Activated CD8-positive, alpha-beta memory T cell treated with anti-CD3 and anti-CD28 coated beads, Interleukin-2, amount 10 ng/mL, durations not matched to agents 7 days and 5 days (primary cell): ENCODE results near the gene TMEM212. TPM values are rescaled to one million over a fixed set of nuclear protein-coding genes. Genes with fewer than 3 reads are reported as not detected.

ENCODE experiments used
- ATAC-seq: fragments of 150-1000 bp; cut with Tn5 transposase; one replicate; pipeline ENCODE4 v1.10.0; 2021; ENCODE audit warnings: moderate library complexity
- CTCF ChIA-PET: fragments of 350-600 bp; sonication (Branson Sonifier 250); formaldehyde crosslinking; loops from one replicate; lab custom pipeline; 2021; ENCODE audit warnings: antibody characterized with exemption; lab: Charles Lee
- DNase-seq: peaks from one replicate; pipeline ENCODE4 v3.0.0-alpha.2; 2020
- H3K27ac Mint-ChIP-seq: one replicate; pipeline ENCODE4 v1.8.0; 2021; ENCODE audit warnings: mild to moderate bottlenecking, mixed read lengths
- H3K27me3 Mint-ChIP-seq: one replicate; pipeline ENCODE4 v1.8.0; 2021; ENCODE audit warnings: mixed read lengths
- H3K36me3 Mint-ChIP-seq: one replicate; pipeline ENCODE4 v1.8.0; 2021; ENCODE audit warnings: mild to moderate bottlenecking, mixed read lengths
- H3K4me1 Mint-ChIP-seq: one replicate; pipeline ENCODE4 v1.8.0; 2021; ENCODE audit warnings: mixed read lengths
- H3K4me3 Mint-ChIP-seq: one replicate; pipeline ENCODE4 v1.8.0; 2021; ENCODE audit warnings: mild to moderate bottlenecking, moderate library complexity, mixed read lengths
- H3K9me3 Mint-ChIP-seq: one replicate; pipeline ENCODE4 v1.8.0; 2022; ENCODE audit warnings: low read depth, mixed read lengths
- total RNA-seq, 2 experiments: library from RNA; stranded (reverse); gene quantifications; one replicate each; pipeline ENCODE4 v1.2.3, GENCODE V29; 2021

The TMEM212 gene
- total RNA-seq, 2 experiments from 2014 or later: not detected

DNA sequence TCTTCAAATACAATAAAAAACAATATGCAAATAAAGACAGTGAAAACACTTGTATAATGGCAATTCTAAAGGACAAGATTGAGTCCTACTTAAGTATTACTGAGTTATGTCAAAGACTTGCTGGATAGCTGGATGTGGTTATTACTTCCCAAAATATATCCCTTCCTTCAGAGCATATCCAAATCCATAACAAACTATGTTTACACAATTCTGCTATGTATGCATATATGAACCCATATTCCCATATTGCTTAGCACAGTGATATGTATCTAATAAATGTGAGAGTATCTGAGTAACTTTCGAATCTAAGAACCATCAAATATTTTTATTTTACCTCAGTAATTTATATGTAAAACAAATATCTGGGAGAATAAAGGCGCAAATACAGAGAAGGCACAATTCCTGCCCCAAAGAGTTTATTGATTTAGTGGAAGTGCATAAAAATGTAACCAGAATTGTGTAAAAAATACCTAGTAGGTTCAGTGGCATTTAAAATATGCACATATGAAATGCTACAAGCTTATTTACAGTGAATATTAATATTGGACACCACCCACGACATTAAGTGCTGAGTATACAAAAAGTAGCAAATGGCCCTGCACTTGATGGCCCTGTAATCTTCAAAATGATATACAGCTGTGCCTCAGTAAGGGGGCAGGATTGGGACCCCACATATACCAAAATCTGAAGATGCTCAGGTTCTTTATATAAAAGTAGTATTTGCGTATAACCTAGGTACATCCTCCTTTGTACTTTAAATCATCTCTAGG is 37.1 kb downstream of the TMEM212 start:
- H3K4me3 Mint-ChIP-seq: no peak overlapping the region
- H3K36me3 Mint-ChIP-seq: no peaks in the 10 kb centered on the region
- no peaks in the 10 kb centered on the region for H3K9me3 Mint-ChIP-seq
- peaks cover 9% of the 10 kb centered on the region for H3K4me1 Mint-ChIP-seq
- no peak overlapping the region for H3K27ac Mint-ChIP-seq
- DNase-seq (no peak), ATAC-seq (no peak)
- CTCF ChIA-PET: no interaction called here
- peaks cover 56% of the 10 kb centered on the region for H3K27me3 Mint-ChIP-seq

GRCh38 chr3:171881251-171881650 is 38.1 kb downstream of the TMEM212 start:
- Mint-ChIP-seq H3K27ac (no peak overlapping the region), H3K36me3 (no peaks in the 10 kb centered on the region), H3K9me3 (no peaks in the 10 kb centered on the region), H3K27me3 (peaks cover 50% of the 10 kb centered on the region), H3K4me1 (peaks cover 6% of the 10 kb centered on the region), H3K4me3 (no peak overlapping the region)
- CTCF ChIA-PET: no interaction called here
- ATAC-seq (no peak), DNase-seq (no peak)

GRCh38 chr3:171883257-171883892 is 40.2 kb downstream of the TMEM212 start:
- Mint-ChIP-seq H3K4me3 (no peak overlapping the region), H3K27ac (no peak overlapping the region), H3K4me1 (no peaks in the 10 kb centered on the region), H3K27me3 (peaks cover 44% of the 10 kb centered on the region), H3K36me3 (no peaks in the 10 kb centered on the region), H3K9me3 (no peaks in the 10 kb centered on the region)
- ATAC-seq (no peak), DNase-seq (no peak)
- CTCF ChIA-PET: interaction anchor here (1.3 kb wide), 1 partner anchor 458 kb away, joined by 3 read pairs; no protein-coding TSS in a partner anchor

DNA sequence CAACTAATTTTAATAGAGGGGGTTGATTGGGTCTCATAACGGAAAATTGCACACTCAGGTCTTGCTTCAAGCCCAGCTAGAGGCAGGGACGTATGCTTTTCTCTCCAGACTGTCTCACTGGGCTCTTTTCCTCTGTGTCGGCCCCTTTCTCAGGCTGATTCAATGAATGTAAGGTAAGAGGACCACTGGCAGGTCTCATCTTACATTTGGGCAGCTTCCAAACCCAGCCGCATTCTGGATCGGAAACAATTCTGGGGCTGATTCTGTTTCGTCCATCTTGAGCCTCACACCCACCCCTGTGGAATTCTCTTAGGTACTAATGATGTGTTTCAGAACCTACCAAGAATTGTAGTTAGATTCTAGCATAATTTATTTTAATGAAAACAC is 40.7 kb downstream of the TMEM212 start:
- Mint-ChIP-seq H3K27ac (no peak overlapping the region), H3K4me3 (no peak overlapping the region), H3K27me3 (peaks cover 40% of the 10 kb centered on the region), H3K4me1 (no peaks in the 10 kb centered on the region), H3K36me3 (no peaks in the 10 kb centered on the region), H3K9me3 (no peaks in the 10 kb centered on the region)
- DNase-seq: no peak
- CTCF ChIA-PET: interaction anchor here (0.7 to 1.3 kb wide), 2 partner anchors 14 to 458 kb away, joined by 3 read pairs; no protein-coding TSS in a partner anchor
- no peak for ATAC-seq

DNA sequence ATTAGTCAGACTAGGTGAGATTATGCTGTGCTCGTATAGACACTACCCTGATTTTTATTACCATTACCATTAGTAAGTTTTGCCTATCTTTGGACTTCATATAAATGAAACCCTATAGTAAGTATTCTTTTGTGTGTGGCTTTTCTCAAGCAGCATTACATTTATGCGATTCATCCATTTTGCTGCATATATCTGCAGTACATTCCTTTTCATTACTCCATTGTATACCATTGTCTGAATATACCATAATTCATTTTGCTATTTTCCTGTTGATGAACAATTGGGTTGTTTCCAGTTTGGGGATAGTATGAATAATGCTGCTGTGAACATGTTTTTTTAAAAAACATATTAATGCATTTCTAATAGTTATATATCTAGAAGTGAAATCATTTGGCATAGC is 45.3 kb downstream of the TMEM212 start:
- DNase-seq (no peak), ATAC-seq (no peak)
- Mint-ChIP-seq H3K4me1 (no peaks in the 10 kb centered on the region), H3K4me3 (no peak overlapping the region), H3K27me3 (peaks cover 23% of the 10 kb centered on the region), H3K36me3 (no peaks in the 10 kb centered on the region), H3K27ac (no peak overlapping the region), H3K9me3 (no peaks in the 10 kb centered on the region)
- CTCF ChIA-PET: no interaction called here

GRCh38 chr3:171890398-171890797 is 47.2 kb downstream of the TMEM212 start:
- Mint-ChIP-seq H3K27ac (no peak overlapping the region), H3K4me3 (no peak overlapping the region), H3K36me3 (no peaks in the 10 kb centered on the region), H3K9me3 (no peaks in the 10 kb centered on the region), H3K4me1 (no peaks in the 10 kb centered on the region), H3K27me3 (peaks cover 25% of the 10 kb centered on the region)
- ATAC-seq (no peak), DNase-seq (no peak)
- CTCF ChIA-PET: no interaction called here

DNA sequence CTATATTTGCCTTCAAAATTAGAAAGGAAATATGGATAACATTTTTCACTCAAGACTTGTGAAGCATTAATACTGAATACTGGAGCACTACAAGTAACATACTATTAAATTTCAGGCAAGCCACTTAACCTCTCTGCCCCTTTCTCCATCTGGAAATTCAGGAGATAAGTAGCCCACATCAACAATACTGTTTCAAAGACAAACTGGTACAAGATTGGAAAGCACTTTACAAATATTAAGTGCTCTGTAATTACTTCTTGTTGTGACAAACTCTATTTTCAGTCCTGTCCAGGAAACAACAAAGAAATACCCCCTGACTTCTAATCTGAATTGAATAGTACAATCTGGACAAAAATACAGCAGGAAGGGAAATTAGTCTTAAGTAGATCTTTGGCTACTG is 49.3 kb downstream of the TMEM212 start:
- Mint-ChIP-seq H3K9me3 (no peaks in the 10 kb centered on the region), H3K27ac (no peak overlapping the region), H3K27me3 (peaks cover 40% of the 10 kb centered on the region), H3K4me3 (no peak overlapping the region), H3K36me3 (no peaks in the 10 kb centered on the region), H3K4me1 (no peaks in the 10 kb centered on the region)
- ATAC-seq (no peak), DNase-seq (no peak)
- CTCF ChIA-PET: no interaction called here

DNA sequence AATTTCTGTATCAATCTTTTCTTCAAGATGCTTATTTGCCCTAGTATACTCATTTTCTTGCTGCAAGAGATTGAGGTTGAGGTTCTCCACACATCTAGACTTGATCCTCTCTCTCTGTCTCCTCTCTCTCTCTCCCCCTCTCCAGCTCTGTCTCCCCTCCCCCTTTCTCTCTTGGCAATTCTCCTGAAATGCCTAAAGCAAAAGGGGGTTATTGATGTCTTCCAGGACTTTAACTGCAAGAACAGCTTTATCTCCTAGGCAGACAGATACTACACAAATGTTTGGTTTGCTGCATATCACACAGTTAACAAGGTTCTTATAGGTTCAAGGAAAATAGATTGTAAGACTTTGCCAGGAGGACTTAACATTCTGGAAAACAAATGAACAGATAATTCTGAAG is 52.1 kb downstream of the TMEM212 start:
- CTCF ChIA-PET: no interaction called here
- ATAC-seq: no peak
- Mint-ChIP-seq H3K36me3 (no peaks in the 10 kb centered on the region), H3K27ac (no peak overlapping the region), H3K4me1 (no peaks in the 10 kb centered on the region), H3K4me3 (no peak overlapping the region), H3K27me3 (peaks cover 43% of the 10 kb centered on the region), H3K9me3 (no peaks in the 10 kb centered on the region)
- no peak for DNase-seq

DNA sequence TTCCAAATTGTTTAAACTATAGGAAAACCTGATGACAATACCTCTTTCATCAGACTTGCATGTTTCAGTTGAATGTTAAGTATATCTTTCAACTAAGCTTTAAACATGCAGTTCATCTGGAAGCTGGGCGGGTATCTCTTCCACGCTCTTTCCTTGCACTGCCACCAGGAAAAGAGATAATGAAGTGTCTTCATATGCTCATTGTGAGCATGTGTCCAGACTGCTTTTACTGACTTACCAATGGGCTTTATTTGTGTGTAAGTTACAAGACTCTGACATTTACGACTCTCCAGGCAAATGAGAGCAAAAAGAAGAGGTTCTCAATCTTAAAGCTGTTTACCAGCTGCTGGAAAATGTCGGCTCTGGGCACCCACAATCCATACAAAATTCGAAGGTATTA is 52.8 kb downstream of the TMEM212 start:
- CTCF ChIA-PET: no interaction called here
- no peak for ATAC-seq
- no peaks in the 10 kb centered on the region for H3K36me3 Mint-ChIP-seq

DNA sequence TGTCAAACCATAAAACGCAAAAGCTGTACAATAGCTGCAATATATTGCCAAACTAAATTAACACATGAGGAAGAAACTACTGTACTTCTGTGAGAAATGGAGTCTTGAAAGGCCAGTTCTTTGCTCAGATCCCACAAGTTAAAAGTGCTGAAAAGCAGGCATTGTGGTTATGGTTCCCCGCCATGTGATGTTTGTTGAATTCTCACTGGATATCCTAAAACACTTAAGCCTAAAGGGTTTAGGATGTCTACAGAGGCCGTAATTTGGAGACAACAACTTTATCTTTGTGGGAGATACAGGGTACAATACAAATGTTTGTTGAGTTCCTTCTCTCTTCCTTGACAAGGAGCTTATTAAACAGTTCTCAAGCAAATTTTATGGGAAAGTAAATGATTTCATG is 53.2 kb downstream of the TMEM212 start:
- ATAC-seq: no peak
- no peak overlapping the region for H3K4me3 Mint-ChIP-seq
- peaks cover 51% of the 10 kb centered on the region for H3K27me3 Mint-ChIP-seq
- H3K9me3 Mint-ChIP-seq: no peaks in the 10 kb centered on the region
- H3K27ac Mint-ChIP-seq: no peak overlapping the region
- H3K36me3 Mint-ChIP-seq: no peaks in the 10 kb centered on the region
- no peaks in the 10 kb centered on the region for H3K4me1 Mint-ChIP-seq
- CTCF ChIA-PET: no interaction called here
- DNase-seq: no peak

More for the DNA sequence above, 52.8 kb downstream of the TMEM212 start:
- peaks cover 46% of the 10 kb centered on the region for H3K27me3 Mint-ChIP-seq
- no peaks in the 10 kb centered on the region for H3K4me1 Mint-ChIP-seq
- H3K27ac Mint-ChIP-seq: no peak overlapping the region
- DNase-seq: no peak
- no peak overlapping the region for H3K4me3 Mint-ChIP-seq
- H3K9me3 Mint-ChIP-seq: no peaks in the 10 kb centered on the region

DNA sequence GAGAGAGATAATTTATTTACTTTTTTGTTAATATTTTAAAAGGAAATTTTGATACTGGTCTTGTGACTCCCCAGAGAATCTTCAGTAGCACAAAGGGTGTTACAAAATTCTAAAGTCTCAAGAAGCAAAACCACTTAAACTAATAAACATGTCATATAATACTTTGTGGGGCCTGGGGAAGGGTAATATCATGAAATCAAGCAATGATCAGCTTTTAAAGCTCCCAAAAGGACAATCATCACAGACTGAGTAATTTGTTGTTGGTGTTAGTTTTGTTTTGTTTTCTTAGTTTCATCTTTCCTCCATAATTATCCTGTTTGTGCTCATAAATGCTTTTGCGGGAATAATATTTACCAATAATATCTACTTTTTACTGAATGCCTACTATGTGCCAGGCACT is 55.0 kb downstream of the TMEM212 start:
- Mint-ChIP-seq H3K27me3 (peaks cover 47% of the 10 kb centered on the region), H3K9me3 (no peaks in the 10 kb centered on the region), H3K4me3 (no peak overlapping the region), H3K4me1 (no peaks in the 10 kb centered on the region), H3K36me3 (no peaks in the 10 kb centered on the region), H3K27ac (no peak overlapping the region)
- CTCF ChIA-PET: no interaction called here
- DNase-seq (no peak), ATAC-seq (no peak)

- Mint-ChIP-seq H3K27ac (no peak overlapping the region), H3K9me3 (no peaks in the 10 kb centered on the region), H3K27me3 (peaks cover 34% of the 10 kb centered on the region), H3K4me1 (no peaks in the 10 kb centered on the region), H3K36me3 (no peaks in the 10 kb centered on the region), H3K4me3 (no peak overlapping the region)
- no peak for DNase-seq
- CTCF ChIA-PET: no interaction called here
- ATAC-seq: no peak
These were observed 57.3 kb downstream of the TMEM212 start for GRCh38 chr3:171900446-171900845.

DNA sequence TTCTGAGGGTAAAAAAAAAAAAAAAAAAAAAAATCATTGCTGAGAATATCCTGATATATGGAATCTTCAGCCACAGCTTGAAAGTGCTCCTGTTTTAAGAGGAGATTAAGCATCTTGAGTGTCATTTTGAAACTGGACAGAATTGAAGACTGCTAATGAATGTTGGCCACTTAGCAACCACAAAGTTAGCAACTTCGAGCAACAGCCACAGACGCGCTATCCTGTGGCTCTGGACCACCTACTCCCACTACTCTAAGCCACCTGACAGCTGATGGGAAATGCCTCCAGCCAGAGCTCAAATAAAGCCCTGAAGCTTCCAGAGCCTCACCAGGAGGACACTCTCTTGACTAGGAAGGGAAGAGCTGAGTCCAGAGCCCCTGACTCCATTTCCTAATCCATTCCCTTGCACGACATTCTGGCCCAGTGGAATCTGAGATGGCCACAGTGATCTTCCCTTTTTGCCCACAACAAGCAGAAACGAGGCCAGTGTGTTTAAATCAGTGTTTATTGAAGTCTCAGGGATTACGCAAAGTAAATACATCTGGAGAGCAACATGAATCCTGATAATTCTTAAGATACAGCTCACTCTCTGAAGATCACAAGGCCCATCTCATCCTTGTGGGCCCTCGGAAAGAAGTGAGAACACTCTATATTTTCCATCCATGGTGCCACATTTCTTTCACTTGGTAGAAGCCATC is 58.6 kb downstream of the TMEM212 start:
- CTCF ChIA-PET: no interaction called here
- Mint-ChIP-seq H3K9me3 (no peaks in the 10 kb centered on the region), H3K27ac (no peak overlapping the region), H3K4me1 (no peaks in the 10 kb centered on the region), H3K36me3 (no peaks in the 10 kb centered on the region), H3K27me3 (peaks cover 23% of the 10 kb centered on the region), H3K4me3 (no peak overlapping the region)
- ATAC-seq (no peak), DNase-seq (no peak)

DNA sequence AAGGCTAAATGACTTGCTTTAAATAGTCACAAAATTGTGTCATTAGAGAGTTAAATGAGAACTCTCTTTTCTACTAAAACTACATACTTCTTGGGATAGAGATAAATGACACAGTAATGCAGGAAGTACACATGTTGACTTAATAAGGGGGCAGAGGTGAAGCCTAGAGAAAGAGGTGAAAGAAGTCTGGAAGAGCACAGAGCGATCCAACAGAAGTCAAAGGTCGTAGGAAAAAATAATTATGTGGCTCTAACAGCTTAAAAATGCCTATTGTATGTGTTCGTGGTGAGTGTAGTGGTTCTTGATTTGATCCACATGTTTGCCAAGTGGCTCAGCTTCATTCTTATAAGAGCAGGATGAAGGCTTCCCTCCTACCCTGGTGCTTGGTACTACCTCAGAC is 61.7 kb downstream of the TMEM212 start:
- Mint-ChIP-seq H3K4me3 (no peak overlapping the region), H3K9me3 (no peaks in the 10 kb centered on the region)
- DNase-seq: no peak

More for the DNA sequence above, 61.7 kb downstream of the TMEM212 start:
- Mint-ChIP-seq H3K27ac (no peak overlapping the region), H3K36me3 (no peaks in the 10 kb centered on the region), H3K27me3 (peaks cover 16% of the 10 kb centered on the region), H3K4me1 (no peaks in the 10 kb centered on the region)
- ATAC-seq: no peak
- CTCF ChIA-PET: no interaction called here
